A549 (cell line): ENCODE measurements around the gene BAG1.

Source experiments
- CEBPB ChIP-seq, 2 experiments: fragments of >200 bp in 1 of 2; sonication (Bioruptor Twin) in 1 of 2; formaldehyde crosslinking in 1 of 2; IDR thresholded peaks; 2 replicates each; pipeline ENCODE4 v1.6.1; 2012 to 2016
- CHD2 ChIP-seq: fragments of 150-350 bp; IDR thresholded peaks from 2 replicates; pipeline ENCODE4 v1.6.1; 2014; ENCODE audit warnings: low read length; ENCODE audit not compliant: partially characterized antibody
- EP300 ChIP-seq, 2 experiments: fragments of >200 bp; sonication (Bioruptor Twin); formaldehyde crosslinking; IDR thresholded peaks; 2 replicates in 1 of 2; 3 replicates in 1 of 2; pipeline ENCODE4 v1.6.1; 2016 to 2017
- JUNB ChIP-seq: fragments of >200 bp; sonication (Bioruptor Twin); formaldehyde crosslinking; IDR thresholded peaks from 2 replicates; pipeline ENCODE4 v1.6.1; 2016
- PBX3 ChIP-seq: IDR thresholded peaks from 2 replicates; pipeline ENCODE4 v1.6.1; 2012
- RFX5 ChIP-seq: fragments of 450-650 bp; IDR thresholded peaks from 2 replicates; pipeline ENCODE4 v1.7.1; 2014; ENCODE audit warnings: antibody characterized with exemption, mild to moderate bottlenecking, moderate library complexity
- TF ChIP-seq, protein P1 (sequence below): fragments of >200 bp; sonication (Bioruptor Twin); formaldehyde crosslinking; IDR thresholded peaks from 3 replicates; pipeline ENCODE4 v1.5.1; 2016
- TF ChIP-seq, protein P2 (sequence below): fragments of 450-650 bp; IDR thresholded peaks from 2 replicates; pipeline ENCODE4 v1.6.1; 2014; ENCODE audit warnings: antibody characterized with exemption

DNA sequence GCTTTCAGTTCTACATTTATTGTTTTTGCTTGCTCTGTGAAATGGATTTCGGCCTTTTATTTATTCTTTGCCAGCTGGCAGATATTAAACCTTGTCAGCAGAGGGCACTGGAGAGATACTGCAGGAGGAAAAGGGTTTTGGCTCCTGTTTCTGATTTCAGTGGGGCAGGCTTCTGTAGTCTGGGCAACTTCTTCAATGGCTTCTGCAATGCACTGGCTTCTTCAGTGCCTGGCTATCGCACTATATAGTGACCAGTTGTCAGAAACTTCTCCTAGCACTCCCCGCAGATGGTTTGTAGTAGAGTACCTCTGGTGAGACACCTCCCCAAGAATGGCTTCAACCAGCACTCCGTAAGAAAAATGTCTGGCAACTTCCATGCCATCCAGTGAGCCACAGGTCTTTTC, 22.6 kb upstream of the BAG1 start:
- TF ChIP-seq, protein P1, sequence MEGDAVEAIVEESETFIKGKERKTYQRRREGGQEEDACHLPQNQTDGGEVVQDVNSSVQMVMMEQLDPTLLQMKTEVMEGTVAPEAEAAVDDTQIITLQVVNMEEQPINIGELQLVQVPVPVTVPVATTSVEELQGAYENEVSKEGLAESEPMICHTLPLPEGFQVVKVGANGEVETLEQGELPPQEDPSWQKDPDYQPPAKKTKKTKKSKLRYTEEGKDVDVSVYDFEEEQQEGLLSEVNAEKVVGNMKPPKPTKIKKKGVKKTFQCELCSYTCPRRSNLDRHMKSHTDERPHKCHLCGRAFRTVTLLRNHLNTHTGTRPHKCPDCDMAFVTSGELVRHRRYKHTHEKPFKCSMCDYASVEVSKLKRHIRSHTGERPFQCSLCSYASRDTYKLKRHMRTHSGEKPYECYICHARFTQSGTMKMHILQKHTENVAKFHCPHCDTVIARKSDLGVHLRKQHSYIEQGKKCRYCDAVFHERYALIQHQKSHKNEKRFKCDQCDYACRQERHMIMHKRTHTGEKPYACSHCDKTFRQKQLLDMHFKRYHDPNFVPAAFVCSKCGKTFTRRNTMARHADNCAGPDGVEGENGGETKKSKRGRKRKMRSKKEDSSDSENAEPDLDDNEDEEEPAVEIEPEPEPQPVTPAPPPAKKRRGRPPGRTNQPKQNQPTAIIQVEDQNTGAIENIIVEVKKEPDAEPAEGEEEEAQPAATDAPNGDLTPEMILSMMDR, result peak; percentile 88
- no peak for TF ChIP-seq PBX3
- TF ChIP-seq JUNB, result no peak
- TF ChIP-seq, protein P2, sequence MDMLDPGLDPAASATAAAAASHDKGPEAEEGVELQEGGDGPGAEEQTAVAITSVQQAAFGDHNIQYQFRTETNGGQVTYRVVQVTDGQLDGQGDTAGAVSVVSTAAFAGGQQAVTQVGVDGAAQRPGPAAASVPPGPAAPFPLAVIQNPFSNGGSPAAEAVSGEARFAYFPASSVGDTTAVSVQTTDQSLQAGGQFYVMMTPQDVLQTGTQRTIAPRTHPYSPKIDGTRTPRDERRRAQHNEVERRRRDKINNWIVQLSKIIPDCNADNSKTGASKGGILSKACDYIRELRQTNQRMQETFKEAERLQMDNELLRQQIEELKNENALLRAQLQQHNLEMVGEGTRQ, result no peak
- TF ChIP-seq EP300 (IDR thresholded peaks at IDR 0.05), result no peak
- no peak for TF ChIP-seq RFX5
- TF ChIP-seq CEBPB (IDR thresholded peaks at IDR 0.05), result no peak
- TF ChIP-seq CHD2, result no peak
